Choroid plexus epithelial cell (primary cell): Measurements from ENCODE around the gene AGPAT2.

Source experiments
- DNase-seq: peaks from one replicate; pipeline ENCODE4 v3.0.0-alpha.2; 2010; ENCODE audit warnings: low read depth
- H3K4me3 ChIP-seq: 2 replicates; pipeline ENCODE4 v1.5.1; 2011; ENCODE audit warnings: low read depth, mild to moderate bottlenecking, control low read depth, low read length, moderate library complexity
- CTCF ChIP-seq: conservative IDR thresholded peaks from 2 replicates; pipeline ENCODE4 v1.5.1; 2011; ENCODE audit warnings: low read depth, mild to moderate bottlenecking, control low read depth, inconsistent platforms, low read length, moderate library complexity

The AGPAT2 gene

DNA sequence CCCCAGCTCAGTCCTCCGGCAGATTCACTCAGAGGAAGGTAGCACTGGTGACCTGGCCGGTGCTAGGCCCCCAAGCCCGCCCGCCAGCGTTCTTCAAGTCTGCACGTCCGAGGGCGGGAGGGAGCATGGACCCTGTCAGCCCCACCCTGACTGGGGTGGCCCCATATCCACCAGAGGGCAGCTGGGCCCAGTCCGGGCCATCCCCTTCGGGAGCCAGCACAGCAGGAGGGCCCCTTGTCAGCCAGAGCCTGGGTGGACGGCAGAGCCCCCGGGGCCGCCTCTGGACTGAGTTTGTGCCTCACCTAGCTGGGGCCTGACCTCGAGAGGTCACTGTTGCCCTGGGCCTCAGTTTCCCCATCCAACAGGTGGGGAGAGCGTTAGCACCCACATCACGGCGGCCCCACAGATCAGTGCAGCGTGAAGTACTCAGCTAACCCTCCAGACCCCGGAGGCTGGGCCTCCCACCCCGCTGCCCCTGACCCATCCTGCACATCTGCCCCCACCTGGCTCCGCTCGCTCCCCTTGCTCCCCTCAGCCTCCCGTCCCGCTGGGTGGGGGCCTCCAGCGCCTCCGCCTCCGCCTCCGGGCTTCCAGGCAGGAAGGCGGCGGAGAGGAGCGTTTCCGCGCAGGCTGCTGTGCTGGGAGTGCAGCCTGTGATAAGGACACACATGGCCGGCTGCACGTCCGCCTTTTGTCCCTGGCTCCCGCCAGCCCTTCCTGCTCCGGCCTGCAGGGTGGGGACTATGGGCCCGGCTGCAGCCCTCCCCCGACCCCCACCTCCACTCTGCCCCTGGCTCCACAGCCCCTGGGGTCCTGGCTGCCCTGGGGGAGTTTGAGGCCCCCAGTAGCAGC lies 41.1 kb downstream of the AGPAT2 start:
- TF ChIP-seq CTCF: no peak
- peak; percentile 36 for DNase-seq
- H3K4me3 ChIP-seq: no peak overlapping the region

DNA sequence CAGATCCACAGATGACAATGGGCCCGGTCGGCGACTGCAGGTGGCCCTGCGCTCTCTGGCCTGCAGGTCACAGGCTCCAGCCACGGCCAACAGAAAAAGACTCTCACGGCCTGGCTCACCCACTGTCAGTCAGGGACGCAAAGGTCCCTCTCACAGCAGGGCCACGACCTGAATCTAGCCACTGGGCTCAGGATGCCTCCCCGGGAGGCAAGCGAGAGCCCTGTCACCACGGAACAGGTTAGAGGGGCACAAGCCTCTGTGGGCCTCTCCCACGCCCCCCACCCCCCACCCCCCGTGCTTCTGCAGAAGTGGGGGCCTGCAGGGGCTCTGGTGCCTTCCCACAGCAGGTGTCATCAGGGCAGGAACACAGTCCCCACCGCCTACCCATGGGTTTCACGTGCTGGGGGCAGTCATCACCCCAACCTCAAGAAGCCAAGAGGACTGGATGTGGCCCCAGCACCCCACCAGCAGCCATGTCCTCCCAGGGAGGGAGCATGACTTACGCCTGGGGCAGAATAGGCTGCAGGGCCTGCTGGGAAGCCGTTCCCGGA lies 41.8 kb downstream of the AGPAT2 start:
- DNase-seq: no peak
- TF ChIP-seq CTCF: no peak
- H3K4me3 ChIP-seq: no peak overlapping the region

- no peak overlapping the region for H3K4me3 ChIP-seq
- DNase-seq: peak; percentile 38
- TF ChIP-seq CTCF: peak; percentile 64
Measured at GRCh38 chr9:136644593-136645351, 42.5 kb downstream of the AGPAT2 start.

- H3K4me3 ChIP-seq: no peak overlapping the region
- DNase-seq: no peak
- no peak for TF ChIP-seq CTCF
Measured at GRCh38 chr9:136644343-136644592, 43.0 kb downstream of the AGPAT2 start.

DNA sequence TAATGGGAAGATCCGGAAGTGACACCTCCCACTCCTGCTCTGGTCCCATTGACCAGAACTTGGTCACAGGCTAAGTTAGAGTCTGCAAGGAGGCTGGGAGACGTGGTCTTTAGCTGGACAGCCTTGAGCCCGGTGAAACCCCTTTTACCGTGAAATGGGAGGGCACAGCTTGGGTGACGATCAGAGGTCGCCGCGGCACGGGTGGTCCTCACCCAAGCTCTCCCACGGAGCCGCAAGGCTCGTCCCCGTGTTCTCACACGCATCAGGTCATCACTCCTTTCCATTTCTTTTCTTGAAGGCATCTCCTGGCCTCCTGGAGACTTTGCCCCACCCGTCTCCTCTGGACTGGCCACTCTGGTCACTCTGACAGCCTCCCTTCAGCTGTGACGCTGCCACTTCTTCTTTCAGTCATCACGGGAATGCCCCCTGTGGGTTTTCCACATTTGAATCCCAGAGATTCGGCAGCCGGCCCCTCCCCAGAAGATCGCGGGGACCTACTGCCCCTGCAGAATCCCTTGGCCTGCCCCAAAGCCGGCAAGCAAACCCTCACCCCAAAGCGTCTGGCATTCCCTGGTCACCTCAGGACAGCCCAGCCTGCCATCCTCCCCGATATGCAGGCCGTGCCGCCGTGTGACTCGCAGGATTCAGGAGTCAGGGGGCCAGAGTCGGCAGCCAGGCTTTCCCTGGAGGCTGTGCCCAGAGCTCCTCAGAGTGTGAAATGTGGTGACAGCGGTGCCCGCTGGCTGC lies 43.5 kb downstream of the AGPAT2 start:
- H3K4me3 ChIP-seq: no peak overlapping the region
- no peak for TF ChIP-seq CTCF
- no peak for DNase-seq

DNA sequence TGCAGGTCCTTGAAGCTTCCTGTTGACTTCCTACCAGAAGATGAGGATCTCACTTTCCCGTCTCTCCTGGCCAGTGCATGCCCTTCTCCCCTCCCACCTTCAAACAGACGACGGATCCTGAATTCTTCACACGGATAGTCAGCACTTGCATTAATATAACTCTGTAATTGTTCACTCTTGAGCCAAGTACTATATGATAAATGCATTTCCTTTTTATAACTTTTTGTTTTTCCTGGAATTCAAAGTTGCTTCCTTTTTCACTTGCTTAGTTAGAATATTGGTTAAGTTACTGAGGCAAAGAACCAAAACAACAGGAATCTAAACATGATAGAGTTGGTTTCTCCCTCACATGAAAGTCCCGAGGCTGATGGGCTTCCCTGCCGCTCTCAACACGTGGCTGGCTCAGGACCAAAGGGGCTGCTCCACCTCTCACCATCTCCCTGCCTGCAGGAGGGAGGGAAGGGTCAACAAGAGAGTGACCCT lies 44.8 kb downstream of the AGPAT2 start:
- H3K4me3 ChIP-seq: no peak overlapping the region
- no peak for DNase-seq
- no peak for TF ChIP-seq CTCF
